ENCODE results near the gene MARVELD1.

GRCh38 chr10:97732052-97732359 lies 18.5 kb downstream of the MARVELD1 start:
- TF ChIP-seq POLR2A (IDR thresholded peaks at IDR 0.05) (no peak), CTCF (IDR thresholded peaks at IDR 0.05) (no peak)
